ENCODE data around the gene SIGLEC9. TPM values are rescaled to one million over a fixed set of nuclear protein-coding genes. Genes with fewer than 3 reads are reported as not detected.
"Not testable (repeated sequence)": the region's sequence is repeated elsewhere in the genome, so short reads cannot be mapped to it uniquely, and the experiment has no call there.

Gene SIGLEC9
- total and polyA plus RNA-seq, 3 experiments from 2014 or later: 0.46 to 3.6 (median 0.93) TPM

DNA sequence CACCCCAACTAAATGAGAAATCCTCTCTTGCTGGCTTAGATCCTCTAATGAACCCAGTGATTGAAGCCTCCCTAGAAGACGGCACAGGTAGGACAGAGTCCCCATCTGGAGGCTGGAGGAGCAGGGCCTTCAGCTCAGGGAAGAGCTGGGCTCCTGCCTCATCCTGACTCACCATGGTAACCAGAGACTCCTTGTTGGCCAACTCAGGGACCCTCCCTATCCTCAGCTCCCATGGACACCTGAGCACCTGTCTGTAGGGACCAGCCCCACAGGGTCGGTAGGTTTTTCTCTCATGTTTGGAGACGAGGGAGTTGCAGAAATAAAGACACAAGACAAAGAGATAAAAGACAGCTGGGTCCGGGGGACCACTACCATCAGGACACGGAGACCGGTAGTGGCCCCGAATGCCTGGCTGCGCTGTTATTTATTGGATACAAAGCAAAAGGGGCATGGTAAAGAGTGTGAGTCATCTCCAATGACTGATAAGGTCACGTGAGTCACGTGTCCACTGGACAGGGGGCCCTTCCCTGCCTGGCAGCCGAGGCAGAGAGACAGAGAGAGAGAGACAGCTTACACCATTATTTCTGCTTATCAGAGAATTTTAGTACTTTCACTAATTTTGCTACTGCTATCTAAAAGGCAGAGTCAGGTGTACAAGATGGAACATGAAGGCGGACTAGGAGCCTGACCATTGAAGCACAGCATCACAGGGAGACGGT is 44.0 kb downstream of the SIGLEC9 start:
- H3K4me1 ChIP-seq (ENCODE audit: insufficient read depth, low read length): peaks cover 20% of the 10 kb centered on the region
- no peaks in the 10 kb centered on the region for H3K36me3 Mint-ChIP-seq
- H3K36me3 ChIP-seq (ENCODE audit: insufficient read depth, low read length): no peaks in the 10 kb centered on the region
- no peak for DNase-seq
- H3K27ac Mint-ChIP-seq: peak overlapping the region in 6 of 8 donors; percentile 7 to 84 (median 44)
- no peak overlapping the region for H3K4me3 ChIP-seq (ENCODE audit: low read length)
- ChIA-PET CTCF (interaction anchor here (1.6 kb wide), 2 partner anchors 9 to 10 kb away, joined by 3 to 8 read pairs; no protein-coding TSS in a partner anchor), POLR2A (no interaction called here)
- no peaks in the 10 kb centered on the region for H3K9me3 ChIP-seq (ENCODE audit: low read length)
- H3K4me3 Mint-ChIP-seq: peak overlapping the region in 4 of 7 donors; percentile 38 to 82 (median 44)
- H3K27me3 Mint-ChIP-seq: peaks cover 3 to 14% of the 10 kb centered on the region in 2 donors
- peaks cover 31 to 37% (median 34%) of the 10 kb centered on the region in 3 donors for H3K4me1 Mint-ChIP-seq
- no peak overlapping the region for H3K27ac ChIP-seq (ENCODE audit: low read depth, low read length)
- no peaks in the 10 kb centered on the region for H3K9me3 Mint-ChIP-seq
- no peaks in the 10 kb centered on the region for H3K27me3 ChIP-seq (ENCODE audit: insufficient read depth, low read length, poor library complexity, severe bottlenecking)

DNA sequence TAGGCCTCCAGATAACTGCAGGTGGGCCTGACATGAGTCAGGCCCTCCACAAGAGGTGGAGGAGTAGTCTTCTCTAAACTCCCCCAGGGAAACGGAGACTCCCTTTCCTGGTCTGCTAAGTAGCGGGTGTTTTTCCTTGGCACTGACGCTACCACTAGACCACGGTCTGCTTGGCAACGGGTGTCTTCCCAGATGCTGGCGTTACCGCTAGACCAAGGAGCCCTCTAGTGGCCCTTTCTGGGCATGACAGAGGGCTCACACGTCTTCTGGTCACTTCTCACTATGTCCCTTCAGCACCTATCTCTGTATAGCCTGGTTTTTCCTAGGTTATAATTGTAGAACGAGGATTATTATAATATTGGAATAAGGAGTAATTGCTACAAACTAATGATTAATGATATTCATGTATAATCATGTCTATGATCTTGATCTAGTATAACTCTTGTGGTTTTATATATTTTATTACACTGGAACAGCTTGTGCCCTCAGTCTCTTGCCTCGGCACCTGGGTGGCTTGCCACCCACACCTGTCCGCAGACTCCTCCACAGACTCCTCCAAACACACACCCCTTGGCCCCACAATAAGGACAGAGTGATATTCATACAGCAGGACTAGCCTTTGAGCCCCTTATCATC is 44.7 kb downstream of the SIGLEC9 start:
- CTCF ChIA-PET: interaction anchor here (1.6 to 2.2 kb wide), 3 partner anchors 9 to 12 kb away, joined by 3 to 8 read pairs (median 7); no protein-coding TSS in a partner anchor
- H3K4me3 ChIP-seq (ENCODE audit: low read length); H3K27me3 ChIP-seq (ENCODE audit: insufficient read depth, low read length, poor library complexity, severe bottlenecking); H3K36me3 Mint-ChIP-seq; H3K27ac ChIP-seq (ENCODE audit: low read depth, low read length); H3K36me3 ChIP-seq (ENCODE audit: insufficient read depth, low read length); H3K9me3 Mint-ChIP-seq; H3K9me3 ChIP-seq (ENCODE audit: low read length): not testable (repeated sequence)
- peaks cover 20% of the 10 kb centered on the region for H3K4me1 ChIP-seq (ENCODE audit: insufficient read depth, low read length)
- peak; percentile 47 to 73 (median 53) for DNase-seq
- H3K4me3 Mint-ChIP-seq: peak overlapping the region in 3 of 7 donors; percentile 38 to 50 (median 38)
- peaks cover 3 to 14% of the 10 kb centered on the region in 2 donors for H3K27me3 Mint-ChIP-seq
- POLR2A ChIA-PET: interaction anchor here (0.7 kb wide), 1 partner anchor 21 kb away, joined by 5 read pairs; no protein-coding TSS in a partner anchor
- H3K27ac Mint-ChIP-seq: peak overlapping the region in 6 of 8 donors; percentile 7 to 70 (median 46)
- H3K4me1 Mint-ChIP-seq: peaks cover 31 to 37% (median 34%) of the 10 kb centered on the region in 3 donors

DNA sequence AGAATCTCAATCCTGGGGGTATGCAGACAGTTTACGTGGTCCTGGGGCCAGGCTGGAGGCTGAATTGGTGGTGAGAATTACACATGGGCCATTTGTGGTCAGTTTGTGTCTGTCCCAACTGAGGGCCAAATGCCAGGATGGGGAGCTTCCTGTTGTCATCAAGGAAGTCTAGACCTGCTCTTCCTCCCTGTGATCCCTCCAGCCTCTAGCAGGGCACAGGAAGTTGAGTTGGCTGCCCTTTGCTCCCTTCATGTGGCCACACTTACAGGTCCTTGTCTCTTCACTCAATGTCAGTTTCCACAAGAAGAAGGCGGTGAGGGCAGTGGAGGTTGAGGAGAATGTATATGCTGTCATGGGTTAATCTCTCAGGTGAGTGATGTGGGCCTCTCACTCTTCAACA is 47.5 kb downstream of the SIGLEC9 start:
- Mint-ChIP-seq H3K27me3 (peaks cover 3 to 14% of the 10 kb centered on the region in 2 donors), H3K27ac (peak overlapping the region in 1 of 8 donors; percentile 47), H3K9me3 (no peaks in the 10 kb centered on the region), H3K4me3 (no peak overlapping the region), H3K4me1 (peaks cover 21 to 26% (median 25%) of the 10 kb centered on the region in 3 donors), H3K36me3 (no peaks in the 10 kb centered on the region)
- POLR2A ChIA-PET: no interaction called here
- H3K4me1 ChIP-seq (ENCODE audit: insufficient read depth, low read length): peaks cover 16% of the 10 kb centered on the region
- CTCF ChIA-PET: no interaction called here
- no peak overlapping the region for H3K27ac ChIP-seq (ENCODE audit: low read depth, low read length)
- no peaks in the 10 kb centered on the region for H3K36me3 ChIP-seq (ENCODE audit: insufficient read depth, low read length)
- no peaks in the 10 kb centered on the region for H3K9me3 ChIP-seq (ENCODE audit: low read length)
- no peaks in the 10 kb centered on the region for H3K27me3 ChIP-seq (ENCODE audit: insufficient read depth, low read length, poor library complexity, severe bottlenecking)
- DNase-seq: no peak
- no peak overlapping the region for H3K4me3 ChIP-seq (ENCODE audit: low read length)

GRCh38 chr19:51173681-51174080 is 49.0 kb downstream of the SIGLEC9 start:
- no peak overlapping the region for H3K4me3 Mint-ChIP-seq
- H3K36me3 Mint-ChIP-seq: no peaks in the 10 kb centered on the region
- no peaks in the 10 kb centered on the region for H3K36me3 ChIP-seq (ENCODE audit: insufficient read depth, low read length)
- peaks cover 12 to 13% (median 12%) of the 10 kb centered on the region in 3 donors for H3K4me1 Mint-ChIP-seq
- POLR2A ChIA-PET: no interaction called here
- H3K27me3 Mint-ChIP-seq: peaks cover 3 to 14% of the 10 kb centered on the region in 2 donors
- H3K9me3 Mint-ChIP-seq: no peaks in the 10 kb centered on the region
- H3K27ac Mint-ChIP-seq: no peak overlapping the region
- no peak overlapping the region for H3K4me3 ChIP-seq (ENCODE audit: low read length)
- H3K4me1 ChIP-seq (ENCODE audit: insufficient read depth, low read length): peaks cover 5% of the 10 kb centered on the region
- no peaks in the 10 kb centered on the region for H3K9me3 ChIP-seq (ENCODE audit: low read length)
- no peaks in the 10 kb centered on the region for H3K27me3 ChIP-seq (ENCODE audit: insufficient read depth, low read length, poor library complexity, severe bottlenecking)
- CTCF ChIA-PET: no interaction called here
- DNase-seq: no peak
- no peak overlapping the region for H3K27ac ChIP-seq (ENCODE audit: low read depth, low read length)

DNA sequence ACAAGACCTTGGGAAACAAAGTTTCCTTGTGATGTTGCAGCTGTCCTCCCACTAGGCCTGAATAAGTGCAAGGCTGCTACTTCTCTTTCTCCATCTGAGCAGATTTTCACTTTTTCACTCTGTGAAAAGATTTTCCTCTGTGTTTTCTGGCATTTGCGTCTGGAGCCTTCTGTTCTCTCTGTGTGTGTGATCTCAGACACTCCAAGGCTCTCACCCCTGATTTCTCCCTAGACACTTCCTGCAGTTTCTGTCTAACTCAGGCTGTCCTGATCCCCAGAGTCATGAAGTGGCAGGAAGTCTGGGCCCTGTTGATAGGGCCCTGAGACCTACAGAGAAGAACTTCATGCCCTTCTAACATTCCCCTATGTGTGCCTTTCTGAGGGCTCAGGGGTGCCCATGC is 54.5 kb downstream of the SIGLEC9 start:
- ChIA-PET POLR2A (no interaction called here), CTCF (no interaction called here)
- Histone ChIP-seq H3K36me3 (ENCODE audit: insufficient read depth, low read length) (no peaks in the 10 kb centered on the region), H3K9me3 (ENCODE audit: low read length) (no peaks in the 10 kb centered on the region), H3K27ac (ENCODE audit: low read depth, low read length) (no peak overlapping the region), H3K27me3 (ENCODE audit: insufficient read depth, low read length, poor library complexity, severe bottlenecking) (peaks cover 8% of the 10 kb centered on the region), H3K4me1 (ENCODE audit: insufficient read depth, low read length) (no peaks in the 10 kb centered on the region), H3K4me3 (ENCODE audit: low read length) (no peak overlapping the region)
- peaks cover 0 to 7% (median 6%) of the 10 kb centered on the region in 3 donors for H3K4me1 Mint-ChIP-seq
- H3K9me3 Mint-ChIP-seq: no peaks in the 10 kb centered on the region
- H3K4me3 Mint-ChIP-seq: no peak overlapping the region
- DNase-seq: no peak
- H3K27me3 Mint-ChIP-seq: peaks cover 7 to 9% of the 10 kb centered on the region in 2 donors
- no peaks in the 10 kb centered on the region for H3K36me3 Mint-ChIP-seq
- peak overlapping the region in 2 of 8 donors; percentile 32 to 51 for H3K27ac Mint-ChIP-seq

Other genes starting within 250 kb of the SIGLEC9 start
- not detected for gene KLK4, start 213.5 kb upstream of the SIGLEC9 start, total RNA-seq
- not detected for gene KLK4, start 213.5 kb upstream of the SIGLEC9 start, polyA plus RNA-seq
- not detected for gene KLK5, start 171.9 kb upstream of the SIGLEC9 start, total RNA-seq
- gene KLK5, start 171.9 kb upstream of the SIGLEC9 start, polyA plus RNA-seq: not detected
- gene KLK6, start 155.3 kb upstream of the SIGLEC9 start, total RNA-seq: not detected
- not detected for gene KLK6, start 155.3 kb upstream of the SIGLEC9 start, polyA plus RNA-seq
- gene KLK7, start 141.0 kb upstream of the SIGLEC9 start, total RNA-seq: not detected
- gene KLK7, start 141.0 kb upstream of the SIGLEC9 start, polyA plus RNA-seq: not detected
- not detected for gene KLK8, start 123.3 kb upstream of the SIGLEC9 start, total RNA-seq
- not detected for gene KLK8, start 123.3 kb upstream of the SIGLEC9 start, polyA plus RNA-seq
- gene KLK10, start 105.2 kb upstream of the SIGLEC9 start, total RNA-seq: not detected
- not detected for gene KLK10, start 105.2 kb upstream of the SIGLEC9 start, polyA plus RNA-seq
- gene KLK11, start 98.3 kb upstream of the SIGLEC9 start, total RNA-seq: not detected
- not detected for gene KLK11, start 98.3 kb upstream of the SIGLEC9 start, polyA plus RNA-seq
- gene KLK12, start 89.9 kb upstream of the SIGLEC9 start, total RNA-seq: not detected
- gene KLK12, start 89.9 kb upstream of the SIGLEC9 start, polyA plus RNA-seq: not detected
- gene KLK13, start 59.8 kb upstream of the SIGLEC9 start, total RNA-seq: not detected
- not detected for gene KLK13, start 59.8 kb upstream of the SIGLEC9 start, polyA plus RNA-seq
- under 1 TPM; 0.26 to 0.31 TPM for gene KLK14, start 42.0 kb upstream of the SIGLEC9 start, total RNA-seq
- not detected for gene KLK14, start 42.0 kb upstream of the SIGLEC9 start, polyA plus RNA-seq
- gene CTU1, start 16.5 kb upstream of the SIGLEC9 start, total RNA-seq: 10 to 100 TPM; 11.0 to 13.4 TPM
- 8.8 TPM for gene CTU1, start 16.5 kb upstream of the SIGLEC9 start, polyA plus RNA-seq
- under 1 TPM; 0.42 to 0.46 TPM for gene SIGLEC7, start 17.4 kb downstream of the SIGLEC9 start, total RNA-seq
- gene SIGLEC7, start 17.4 kb downstream of the SIGLEC9 start, polyA plus RNA-seq: 2.5 TPM
- gene CD33, start 100.2 kb downstream of the SIGLEC9 start, total RNA-seq: under 1 TPM; 0.47 to 0.70 TPM
- gene CD33, start 100.2 kb downstream of the SIGLEC9 start, polyA plus RNA-seq: not detected
- gene SIGLECL1, start 126.2 kb downstream of the SIGLEC9 start, total RNA-seq: not detected
- gene SIGLECL1, start 126.2 kb downstream of the SIGLEC9 start, polyA plus RNA-seq: not detected
- gene IGLON5, start 186.7 kb downstream of the SIGLEC9 start, total RNA-seq: under 1 TPM; 0.09 TPM
- gene IGLON5, start 186.7 kb downstream of the SIGLEC9 start, polyA plus RNA-seq: not detected
- gene VSIG10L, start 217.2 kb downstream of the SIGLEC9 start, total RNA-seq: 1 to 10 TPM; 3.3 to 3.6 TPM
- gene VSIG10L, start 217.2 kb downstream of the SIGLEC9 start, polyA plus RNA-seq: 0.29 TPM
- 100 to 1,000 TPM; 122 to 124 TPM for gene ETFB, start 241.5 kb downstream of the SIGLEC9 start, total RNA-seq
- gene ETFB, start 241.5 kb downstream of the SIGLEC9 start, polyA plus RNA-seq: 80.0 TPM
- gene CLDND2, start 244.1 kb downstream of the SIGLEC9 start, total RNA-seq: 10 to 100 TPM; 24.9 to 25.0 TPM
- 1.5 TPM for gene CLDND2, start 244.1 kb downstream of the SIGLEC9 start, polyA plus RNA-seq
- gene NKG7, start 247.7 kb downstream of the SIGLEC9 start, total RNA-seq: 100 to 1,000 TPM; 866 to 901 TPM
- 2,087 TPM for gene NKG7, start 247.7 kb downstream of the SIGLEC9 start, polyA plus RNA-seq